B cell (primary cell): Measurements from ENCODE around the gene C6orf132. TPM values are rescaled to one million over a fixed set of nuclear protein-coding genes. Genes with fewer than 3 reads are reported as not detected.

ENCODE experiments used
- ATAC-seq: fragments of 200-7000 bp; cut with Tn5 transposase; one replicate; pipeline ENCODE4 v1.10.0; 2021; ENCODE audit warnings: low read depth, mild to moderate bottlenecking, moderate number of reproducible peaks, moderate library complexity
- CTCF ChIA-PET: fragments of 350-600 bp; sonication (Branson Sonifier 250); formaldehyde crosslinking; loops from one replicate; lab custom pipeline; 2021; ENCODE audit warnings: antibody characterized with exemption, inconsistent platforms; lab: Charles Lee
- POLR2A ChIA-PET: fragments of 350-600 bp; sonication (Branson Sonifier 250); formaldehyde crosslinking; loops from one replicate; lab custom pipeline; 2021; ENCODE audit warnings: antibody characterized with exemption; lab: Charles Lee
- DNase-seq: peaks from one replicate; pipeline ENCODE4 v3.0.0; 2013
- H2AFZ ChIP-seq: 2 replicates; pipeline ENCODE4 v1.6.1; 2012; ENCODE audit warnings: mild to moderate bottlenecking, low read depth, low read length; ENCODE audit not compliant: insufficient read depth, poor library complexity, severe bottlenecking
- H3K27ac ChIP-seq, 2 donors: 1 replicate in 1 of 2; 2 replicates in 1 of 2; pipeline ENCODE4 v1.5.1; 2012 to 2013; ENCODE audit warnings: low read length in 2 of 2, mild to moderate bottlenecking in 2 of 2, moderate library complexity in 1 of 2
- H3K27me3 ChIP-seq, 4 experiments: fragments of 200-600 bp in 1 of 4; sonication (generic) in 1 of 4; replicated peaks in 1 of 4; 1 replicate in 2 of 4; 2 replicates in 2 of 4; pipeline versions ENCODE4 v1.6.1 to v1.7.0; 2013 to 2016; ENCODE audit warnings: low read length in 3 of 4, mild to moderate bottlenecking in 2 of 4, mixed read lengths in 1 of 4, moderate library complexity in 1 of 4; ENCODE audit not compliant: insufficient read depth in 4 of 4, control insufficient read depth in 3 of 4; ENCODE audit errors: control extremely low read depth in 1 of 4
- H3K36me3 ChIP-seq, 2 experiments: replicated peaks in 1 of 2; 1 replicate in 1 of 2; 2 replicates in 1 of 2; pipeline versions ENCODE4 v1.6.1 to v1.7.1; 2013; ENCODE audit warnings: low read length in 1 of 2; ENCODE audit not compliant: insufficient read depth in 2 of 2, control insufficient read depth in 1 of 2; ENCODE audit errors: control extremely low read depth in 1 of 2, extremely low read depth in 1 of 2
- H3K4me1 ChIP-seq, 2 donors: fragments of 200-600 bp in 1 of 2; sonication (generic) in 1 of 2; 1 replicate in 1 of 2; 2 replicates in 1 of 2; pipeline versions ENCODE4 v1.5.1 to v1.6.1; 2013 to 2017; ENCODE audit warnings: low read length in 2 of 2; ENCODE audit not compliant: control insufficient read depth in 2 of 2, insufficient read depth in 2 of 2
- H3K4me2 ChIP-seq: replicated peaks from 2 replicates; pipeline ENCODE3; 2012; ENCODE audit warnings: mild to moderate bottlenecking, low read depth, low read length; ENCODE audit not compliant: poor library complexity, severe bottlenecking
- H3K4me3 ChIP-seq, 5 experiments: fragments of 200-600 bp in 1 of 5; sonication (generic) in 1 of 5; 1 replicate in 3 of 5; 2 replicates in 2 of 5; pipeline versions ENCODE4 v1.5.1 to v1.7.0; 2011 to 2016; ENCODE audit warnings: low read length in 4 of 5, mild to moderate bottlenecking in 4 of 5, low read depth in 2 of 5, control low read depth in 1 of 5, moderate library complexity in 1 of 5; ENCODE audit not compliant: insufficient read depth in 1 of 5; ENCODE audit errors: control extremely low read depth in 1 of 5, extremely low read depth in 1 of 5
- H3K79me2 ChIP-seq: fragments of 200-600 bp; sonication (generic); one replicate; pipeline ENCODE4 v1.6.0; 2016; ENCODE audit warnings: low read length; ENCODE audit not compliant: control insufficient read depth, insufficient read depth
- H3K9ac ChIP-seq: fragments of 200-600 bp; sonication (generic); 2 replicates; pipeline ENCODE4 v1.6.1; 2017; ENCODE audit warnings: mild to moderate bottlenecking, low read length, moderate library complexity
- H3K9me3 ChIP-seq, 3 donors: one replicate each; pipeline versions ENCODE4 v1.6.1 to v1.7.1; 2013; ENCODE audit warnings: low read length in 2 of 3; ENCODE audit not compliant: control insufficient read depth in 2 of 3, insufficient read depth in 1 of 3; ENCODE audit errors: control extremely low read depth in 1 of 3
- H4K20me1 ChIP-seq: 2 replicates; pipeline ENCODE4 v1.6.0; 2012; ENCODE audit warnings: mild to moderate bottlenecking, low read length; ENCODE audit not compliant: insufficient read depth, control insufficient read depth, poor library complexity, severe bottlenecking
- H3K27ac Mint-ChIP-seq: one replicate; pipeline ENCODE4 v1.8.0; 2021; ENCODE audit warnings: mixed read lengths
- H3K27me3 Mint-ChIP-seq: one replicate; pipeline ENCODE4 v1.8.0; 2021; ENCODE audit warnings: mixed read lengths
- H3K4me1 Mint-ChIP-seq: one replicate; pipeline ENCODE4 v1.8.0; 2021; ENCODE audit warnings: mixed read lengths
- H3K4me3 Mint-ChIP-seq: one replicate; pipeline ENCODE4 v1.8.0; 2021; ENCODE audit warnings: mixed read lengths
- H3K9me3 Mint-ChIP-seq: one replicate; pipeline ENCODE4 v1.8.0; 2022; ENCODE audit warnings: mixed read lengths; ENCODE audit not compliant: insufficient read depth
- CTCF ChIP-seq: fragments of 200-600 bp; IDR thresholded peaks from one replicate; pipeline ENCODE4 v1.8.0; 2022; ENCODE audit warnings: antibody characterized with exemption, mild to moderate bottlenecking
- EZH2 ChIP-seq: IDR thresholded peaks from 2 replicates; pipeline ENCODE4 v1.6.1; 2012; ENCODE audit warnings: borderline replicate concordance, low read depth, mild to moderate bottlenecking, moderate library complexity, low read length; ENCODE audit not compliant: insufficient read depth, poor library complexity, severe bottlenecking
- WGBS: methylation state at CpG from one replicate; pipeline ENCODE4 v1.1.5; 2013; ENCODE audit warnings: missing lambda C conversion rate; ENCODE audit not compliant: insufficient coverage; 5-methylcytosine and 5-hydroxymethylcytosine counted together
- intact Hi-C: fragments of 100-400 bp; cut with micrococcal nuclease; formaldehyde crosslinking; loops from one replicate; pipeline ENCODE4 v1.10.0; 2022
- polyA plus RNA-seq: library from polyadenylated mRNA; depleted of rRNA; stranded (reverse); fragments of >200 nt; gene quantifications from 2 replicates; pipeline ENCODE4 v1.2.3, GENCODE V29; 2012
- total RNA-seq, 2 donors: library from RNA; stranded (reverse); fragments of 120-200 nt in 1 of 2; gene quantifications; 1 replicate in 1 of 2; 2 replicates in 1 of 2; pipeline versions ENCODE4 v1.2.3 to v1.2.4, GENCODE V29; 2013 to 2022

C6orf132 gene
- total and polyA plus RNA-seq, 2 donors (not counting 1 experiment from before 2014, with no cell fraction given), result 0.05 TPM; not detected in 1

- WGBS, result 99% methylated on average over 8 of the region's 11 CpGs
- Mint-ChIP-seq H3K4me1 (peaks cover 5% of the 10 kb centered on the region), H3K9me3 (no peaks in the 10 kb centered on the region), H3K4me3 (no peak overlapping the region), H3K27ac (no peak overlapping the region), H3K27me3 (no peaks in the 10 kb centered on the region)
- Histone ChIP-seq H3K4me2 (no peak overlapping the region), H3K27me3 (no peaks in the 10 kb centered on the region), H3K9me3 (no peaks in the 10 kb centered on the region), H2AFZ (no peak overlapping the region), H3K36me3 (peaks cover 1 to 54% of the 10 kb centered on the region in 2 experiments), H3K4me1 (no peaks in the 10 kb centered on the region), H4K20me1 (no peaks in the 10 kb centered on the region), H3K27ac (no peak overlapping the region), H3K79me2 (no peaks in the 10 kb centered on the region), H3K9ac (no peak overlapping the region), H3K4me3 (no peak overlapping the region)
- CTCF ChIA-PET, result interaction anchor here (1.0 kb wide), 1 partner anchor 34 kb away, joined by 3 read pairs; no protein-coding TSS in a partner anchor
- DNase-seq (no peak), ATAC-seq (no peak)
- intact Hi-C loops, result no loop called here
- POLR2A ChIA-PET, result no interaction called here
- TF ChIP-seq EZH2 (no peak), CTCF (no peak)
Measured at GRCh38 chr6:42078386-42078785, 64.0 kb downstream of the C6orf132 start.

DNA sequence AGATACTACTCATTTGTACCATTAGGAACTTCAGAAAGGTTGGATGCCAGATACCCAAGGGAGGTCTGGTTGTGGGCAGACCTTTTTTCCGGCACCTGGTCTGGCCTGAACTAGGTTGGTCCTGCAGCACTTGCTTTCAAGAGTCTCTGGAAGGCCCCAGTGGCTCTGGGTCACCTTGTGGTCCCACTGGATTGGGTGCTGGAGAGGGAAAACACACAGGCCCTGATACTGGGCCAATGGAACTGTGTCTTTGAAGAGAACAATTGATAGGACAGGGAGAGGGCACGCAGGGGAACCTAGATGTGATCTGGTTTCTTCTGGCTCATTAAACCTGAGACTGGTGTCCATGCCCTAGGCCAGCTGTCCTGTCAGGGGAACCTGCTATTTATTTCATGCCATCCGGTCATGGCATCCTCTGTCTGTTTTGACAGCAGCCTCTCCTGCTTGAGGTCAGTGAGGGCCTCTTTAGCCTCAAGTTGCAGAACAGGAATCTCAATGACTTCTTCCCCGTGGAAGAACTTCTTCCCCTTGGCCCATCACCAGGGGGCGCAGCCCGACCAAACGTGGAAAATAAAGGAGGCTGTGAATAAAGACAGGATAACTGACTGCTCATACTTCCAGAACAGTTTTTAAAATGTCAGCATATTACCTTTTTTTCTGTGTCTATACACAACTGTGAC lies 67.1 kb downstream of the C6orf132 start:
- H3K4me1 ChIP-seq, result no peaks in the 10 kb centered on the region
- no peaks in the 10 kb centered on the region for H4K20me1 ChIP-seq
- no peaks in the 10 kb centered on the region for H3K27me3 ChIP-seq
- WGBS, result 84% methylated on average over 3 of the region's 7 CpGs
- H3K79me2 ChIP-seq, result no peaks in the 10 kb centered on the region
- ChIA-PET CTCF (interaction anchor here (3.4 kb wide), 1 partner anchor 472 kb away, joined by 14 read pairs; no protein-coding TSS in a partner anchor), POLR2A (no interaction called here)
- no peaks in the 10 kb centered on the region for H3K27me3 Mint-ChIP-seq
- no peak overlapping the region for H3K4me3 ChIP-seq
- no peak overlapping the region for H2AFZ ChIP-seq
- no peak overlapping the region for H3K4me3 Mint-ChIP-seq
- peak; percentile 56 for DNase-seq
- H3K36me3 ChIP-seq, result peaks cover 1 to 67% of the 10 kb centered on the region in 2 experiments
- H3K9me3 ChIP-seq, result no peaks in the 10 kb centered on the region
- no peak overlapping the region for H3K27ac ChIP-seq
- no peak overlapping the region for H3K9ac ChIP-seq
- ATAC-seq, result no peak
- TF ChIP-seq EZH2, result no peak
- peak; percentile 70 for TF ChIP-seq CTCF
- no peak overlapping the region for H3K4me2 ChIP-seq
- no peaks in the 10 kb centered on the region for H3K4me1 Mint-ChIP-seq
- H3K27ac Mint-ChIP-seq, result no peak overlapping the region
- no peaks in the 10 kb centered on the region for H3K9me3 Mint-ChIP-seq
- intact Hi-C loops, result loop anchor here (1.0 to 2.0 kb wide), 3 partner anchors 91 to 474 kb away; no protein-coding TSS in a partner anchor
